NOMO-1 treated with DMSO at 0.1 percent for 48 hours (cell line): ENCODE results near the gene AZU1.
"Not testable (repeated sequence)": the region's sequence is repeated elsewhere in the genome, so short reads cannot be mapped to it uniquely, and the experiment has no call there.

Experiments
- DNase-seq: peaks from one replicate; lab custom pipeline; 2025; ENCODE audit not compliant: unreplicated experiment; lab: John Stamatoyannopoulos, UW

The AZU1 gene

DNA sequence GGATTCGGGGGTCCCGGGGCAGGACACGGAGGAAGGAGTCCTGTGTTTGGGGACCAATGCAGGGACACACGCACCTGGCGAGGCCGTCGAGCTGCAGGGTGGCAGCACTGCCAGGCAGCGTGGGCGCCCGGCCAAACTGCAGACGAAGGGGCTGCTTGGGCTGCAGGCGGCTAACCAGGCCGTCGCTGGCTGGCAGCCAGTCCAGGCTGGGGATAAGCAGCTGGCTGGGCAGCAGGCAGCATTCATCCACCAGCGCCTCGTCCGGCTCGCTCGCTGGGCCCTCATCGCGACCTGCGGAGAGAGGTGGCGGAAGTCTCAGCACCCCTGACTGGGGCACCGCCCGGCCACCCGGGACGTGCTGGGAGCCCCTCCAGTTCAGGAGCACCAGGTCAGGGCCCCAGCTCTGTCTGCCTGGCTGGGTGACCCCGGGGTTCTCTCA is 43.3 kb downstream of the AZU1 start:
- DNase-seq = no peak

DNA sequence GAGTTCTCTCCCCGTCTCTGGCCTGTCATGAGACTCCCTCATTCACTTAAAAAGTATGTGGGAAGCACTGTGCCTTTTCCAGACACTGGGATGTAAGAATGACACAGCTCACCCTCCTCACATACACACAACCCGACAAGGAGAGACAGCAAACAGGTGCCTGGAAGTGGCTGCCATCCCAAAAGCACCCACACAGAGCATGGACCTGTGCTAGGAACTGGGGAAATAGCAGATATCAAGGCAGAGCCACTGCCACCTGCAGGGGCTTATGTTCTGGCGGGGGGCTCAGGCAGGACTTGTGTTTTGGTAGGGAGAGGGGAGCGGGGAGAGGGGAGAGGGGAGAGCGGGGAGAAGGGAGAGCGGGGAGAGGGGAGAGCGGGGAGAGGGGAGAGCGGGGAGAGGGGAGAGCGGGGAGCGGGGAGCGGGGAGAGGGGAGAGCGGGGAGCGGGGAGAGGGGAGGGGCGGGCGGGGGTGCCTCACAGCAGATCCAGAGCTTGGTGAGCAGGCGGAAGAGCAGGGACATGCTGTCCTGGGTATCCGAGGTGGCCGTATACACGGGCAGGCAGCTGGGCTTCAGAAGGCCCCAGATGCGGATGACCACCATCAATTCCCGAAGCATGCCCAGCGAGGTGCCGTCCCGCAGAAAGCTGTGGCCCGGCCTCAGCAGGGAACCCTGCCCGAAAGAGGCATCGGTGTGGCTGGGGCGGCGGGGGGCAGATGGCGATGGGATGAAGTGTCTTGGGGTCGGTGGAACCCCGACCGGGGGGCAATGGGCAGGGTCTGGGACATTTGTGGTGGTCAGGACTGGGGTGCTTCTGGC is 44.0 kb downstream of the AZU1 start:
- DNase-seq = no peak

GRCh38 chr19:872266-872951 is 44.8 kb downstream of the AZU1 start:
- DNase-seq = peak; percentile 60

DNA sequence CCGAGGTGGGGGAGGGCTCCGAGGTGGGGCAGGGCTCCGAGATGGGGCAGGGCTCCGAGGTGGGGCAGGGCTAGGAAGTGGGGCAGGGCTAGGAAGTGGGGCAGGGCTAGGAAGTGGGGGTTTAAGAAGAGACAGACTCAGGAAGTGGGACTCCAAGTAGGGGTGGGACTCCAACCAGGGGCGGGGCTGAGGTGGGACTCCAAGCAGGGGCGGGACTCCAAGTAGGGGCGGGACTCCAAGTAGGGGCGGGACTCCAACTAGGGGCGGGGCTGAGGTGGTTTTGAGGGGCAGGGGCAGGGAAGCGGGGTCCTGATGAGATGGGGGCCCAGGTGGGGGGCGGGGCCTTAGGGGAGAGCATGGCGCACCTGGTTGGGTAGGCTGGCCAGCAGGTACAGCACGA is 45.4 kb downstream of the AZU1 start:
- peak; percentile 26 for DNase-seq

DNA sequence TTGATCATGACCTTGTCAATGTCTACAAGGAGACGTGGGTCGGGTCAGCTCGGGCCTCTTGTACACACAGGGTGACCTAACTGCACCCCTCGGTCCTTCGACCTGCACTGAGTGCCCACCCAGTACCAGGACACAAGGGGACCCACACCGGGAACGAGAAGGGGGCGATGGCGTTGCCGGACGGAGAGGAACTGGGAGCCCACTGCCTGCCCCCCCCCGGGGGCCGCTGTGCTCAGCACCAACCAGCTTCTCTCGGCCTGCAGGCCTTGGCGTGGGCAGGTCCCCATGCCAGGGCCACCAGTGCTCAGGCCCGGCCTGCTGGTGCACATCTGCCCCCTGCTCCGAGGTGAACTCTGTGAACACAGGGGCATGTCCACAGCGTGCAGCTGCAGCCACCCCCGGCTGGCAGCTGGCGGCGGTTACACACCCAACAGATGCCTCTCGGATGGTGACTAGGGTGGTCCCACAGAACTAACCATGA is 46.0 kb downstream of the AZU1 start:
- DNase-seq = no peak

DNA sequence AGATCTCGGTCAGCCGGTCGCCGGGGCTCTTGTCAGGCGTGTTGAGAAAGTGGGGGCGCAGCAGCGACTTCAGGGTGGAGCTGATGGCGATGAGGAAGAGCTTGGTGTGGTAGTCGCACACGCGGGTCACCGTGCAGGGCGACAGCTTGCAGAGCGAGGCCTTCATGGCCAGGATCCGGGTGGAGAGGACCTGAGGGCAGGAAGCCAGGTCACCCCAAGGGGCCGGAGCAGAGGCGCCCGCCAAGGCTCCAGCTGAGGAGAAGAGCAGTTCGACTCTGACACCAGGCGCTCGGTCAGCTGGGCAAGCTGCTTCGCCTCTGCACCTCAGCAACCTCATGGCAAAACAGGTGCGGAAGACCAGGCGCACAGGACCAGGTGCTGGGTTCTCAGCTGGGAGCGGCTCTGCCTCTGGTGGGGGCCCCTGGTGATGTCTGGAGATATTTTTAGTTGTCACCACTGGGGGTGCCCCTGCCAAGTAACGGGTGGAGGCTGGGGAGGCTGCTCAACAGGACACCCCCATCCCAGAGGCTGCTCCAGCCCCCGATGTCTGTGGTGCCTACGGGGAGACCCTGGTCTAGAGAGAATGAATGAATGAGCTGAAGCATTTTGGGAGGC is 47.7 kb downstream of the AZU1 start:
- DNase-seq = no peak

DNA sequence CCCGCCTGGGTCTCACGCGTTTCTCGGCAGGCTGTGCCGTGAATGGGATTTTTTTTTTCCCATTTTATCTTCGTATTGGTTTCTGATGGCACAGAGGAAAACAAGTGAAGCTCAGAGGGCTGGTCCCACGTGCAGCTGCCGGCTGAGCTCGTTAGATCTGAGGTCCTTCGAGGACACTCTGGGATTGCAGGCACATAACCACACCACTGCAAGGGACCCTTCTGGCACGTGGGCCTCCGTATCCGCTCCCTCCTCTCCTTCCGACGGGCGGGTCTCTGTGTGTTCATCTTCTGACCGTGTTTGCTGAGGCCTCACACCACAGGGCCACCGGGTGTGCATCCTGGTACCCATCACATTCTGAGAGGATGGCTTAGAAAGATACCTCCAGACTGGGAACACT is 48.5 kb downstream of the AZU1 start:
- no peak for DNase-seq

DNA sequence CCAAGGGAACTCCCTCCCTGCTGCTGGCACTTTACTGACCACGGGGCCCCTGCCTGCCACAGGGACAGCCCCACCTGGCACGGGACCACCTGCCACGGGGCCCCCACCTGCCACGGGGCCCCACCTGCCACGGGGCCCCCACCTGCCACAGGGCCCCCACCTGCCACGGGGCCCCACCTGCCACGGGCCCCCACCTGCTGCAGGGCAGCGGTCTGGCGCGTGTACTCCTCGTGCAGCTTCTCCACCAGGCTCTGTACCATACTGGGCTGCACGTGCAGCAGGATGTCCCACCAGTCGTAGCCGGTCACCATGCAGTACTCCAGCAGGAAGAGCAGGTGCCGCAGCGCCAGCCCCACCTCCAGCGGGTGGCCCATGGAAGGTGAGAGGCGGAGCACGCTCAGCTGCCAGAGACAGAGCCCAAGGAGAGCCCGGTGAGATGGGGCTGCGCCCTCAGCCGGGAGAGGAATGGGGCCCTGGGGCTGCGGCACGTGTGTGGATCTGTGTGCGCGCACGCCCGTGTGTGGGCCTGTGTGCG is 49.2 kb downstream of the AZU1 start:
- no peak for DNase-seq

DNA sequence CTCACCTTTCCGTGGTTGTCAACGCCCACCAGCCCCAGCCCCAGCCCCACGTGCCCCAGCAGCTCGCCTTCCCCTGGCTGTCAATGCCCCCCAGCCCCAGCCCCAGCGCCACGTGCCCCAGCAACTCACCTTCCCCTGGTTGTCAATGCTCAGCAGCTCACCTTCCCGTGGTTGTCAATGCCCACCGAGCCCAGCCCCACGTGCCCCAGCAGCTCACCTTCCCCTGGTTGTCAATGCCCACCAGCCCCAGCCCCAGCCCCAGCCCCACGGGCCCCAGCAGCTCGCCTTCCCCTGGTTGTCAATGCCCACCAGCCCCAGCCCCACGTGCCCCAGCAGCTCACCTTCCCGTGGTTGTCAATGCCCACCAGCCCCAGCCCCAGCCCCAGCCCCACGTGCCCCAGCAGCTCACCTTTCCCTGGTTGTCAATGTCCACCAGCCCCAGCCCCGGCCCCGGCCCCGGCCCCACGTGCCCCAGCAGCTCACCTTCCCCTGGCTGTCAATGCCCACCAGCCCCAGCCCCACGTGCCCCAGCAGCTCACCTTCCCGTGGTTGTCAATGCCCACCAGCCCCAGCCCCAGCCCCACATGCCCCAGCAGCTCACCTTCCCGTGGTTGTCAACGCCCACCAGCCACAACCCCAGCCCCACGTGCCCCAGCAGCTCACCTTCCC is 50.5 kb downstream of the AZU1 start:
- not testable (repeated sequence) for DNase-seq

GRCh38 chr19:878751-879561 is 51.3 kb downstream of the AZU1 start:
- not testable (repeated sequence) for DNase-seq

DNA sequence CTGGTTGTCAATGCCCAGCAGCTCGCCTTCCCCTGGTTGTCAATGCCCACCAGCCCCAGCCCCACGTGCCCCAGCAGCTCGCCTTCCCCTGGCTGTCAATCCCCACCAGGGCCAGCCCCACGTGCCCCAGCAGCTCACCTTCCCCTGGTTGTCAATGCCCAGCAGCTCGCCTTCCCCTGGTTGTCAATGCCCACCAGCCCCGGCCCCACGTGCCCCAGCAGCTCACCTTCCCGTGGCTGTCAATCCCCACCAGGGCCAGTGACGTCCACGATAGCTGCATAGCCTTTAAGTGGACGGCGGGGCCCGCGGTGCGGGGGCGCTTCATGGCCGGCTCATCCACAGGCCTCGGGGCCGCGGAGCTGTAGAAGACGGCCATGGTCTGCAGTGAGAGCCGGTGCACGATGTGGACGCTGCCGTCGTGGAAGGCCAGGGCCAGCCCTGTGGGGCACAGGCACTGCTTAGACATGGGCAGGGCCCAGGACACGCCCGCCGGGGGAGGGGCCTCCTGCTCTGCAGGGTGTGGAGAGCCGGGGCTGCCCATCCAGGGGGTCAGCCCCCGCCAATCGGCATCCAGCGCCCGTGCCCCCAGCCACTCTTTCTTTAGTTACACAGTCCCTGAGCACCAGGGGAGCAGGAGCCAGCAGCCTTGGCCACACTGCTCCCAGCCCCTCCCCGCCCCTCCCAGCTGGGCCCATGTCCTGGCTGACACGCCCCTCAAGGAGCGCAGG is 52.2 kb downstream of the AZU1 start:
- DNase-seq = no peak
